ENCODE measurements around the gene COL15A1. TPM values are rescaled to one million over a fixed set of nuclear protein-coding genes. Genes with fewer than 3 reads are reported as not detected.

COL15A1 gene
- total and polyA plus RNA-seq, 2 of the 13 experiments (the other 11 are each of a cell fraction or from before 2014, with no cell fraction given), result not detected

GRCh38 chr9:99066571-99066970, 122.9 kb downstream of the COL15A1 start:
- no peak overlapping the region for H3K9ac ChIP-seq (ENCODE audit: insufficient read depth, low read depth, low read length)
- no peak overlapping the region for H3K4me2 ChIP-seq (ENCODE audit: low read depth, low read length)
- no peaks in the 10 kb centered on the region for H3K79me2 ChIP-seq (ENCODE audit: insufficient read depth, low read length)
- H3K9me3 ChIP-seq (ENCODE audit: low read length), result no peaks in the 10 kb centered on the region
- H3K4me3 ChIP-seq (replicated peaks in 1 of 3; ENCODE audit: insufficient read depth in 1 of 3, low read depth in 2 of 3, low read length in 3 of 3), result no peak overlapping the region
- H3K27ac ChIP-seq (ENCODE audit: extremely low read length, insufficient read depth, low read length), result no peak overlapping the region
- no peaks in the 10 kb centered on the region; a peak in 2 of 5 replicates for H3K27me3 ChIP-seq (ENCODE audit: control insufficient read depth in 1 of 2, insufficient read depth in 2 of 2, low read length in 2 of 2)
- H2AFZ ChIP-seq (ENCODE audit: low read length), result no peak overlapping the region
- POLR2A ChIA-PET, result no interaction called here
- WGBS (ENCODE audit: low lambda C conversion rate), result 2% methylated on average over 3 of the region's 3 CpGs
- FAIRE-seq, result no peak
- TF ChIP-seq FLYWCH1 (CRISPR knock-in tag; IDR thresholded peaks at IDR 0.05) (no peak), HMG20B (CRISPR knock-in tag; conservative IDR thresholded peaks at IDR 0.05) (no peak), CAMTA2 (CRISPR knock-in tag; IDR thresholded peaks at IDR 0.05; ENCODE audit: borderline replicate concordance) (no peak)
- in situ Hi-C loops (cut with HindIII; ENCODE audit: extremely low pct_ligation_motif_present, low pct_unique_long_range_greater_than_20kb), result no loop called here
- CTCF ChIA-PET (ENCODE audit: low intra/inter-chr PET ratio, low total read pairs), result no interaction called here
- no peaks in the 10 kb centered on the region for H3K4me1 ChIP-seq (ENCODE audit: insufficient read depth, low read length)
- H3K36me3 ChIP-seq (replicated peaks in 1 of 2; ENCODE audit: control insufficient read depth in 1 of 2, insufficient read depth in 2 of 2, low read length in 2 of 2), result no peaks in the 10 kb centered on the region
- BruUV-seq (replicated peaks), result no TSS peak
- no peaks in the 10 kb centered on the region for H4K20me1 ChIP-seq (ENCODE audit: insufficient read depth, low read length)
- intact Hi-C loops (cut with micrococcal nuclease; ENCODE audit: unreplicated experiment), result no loop called here
- ATAC-seq, result no peak
- DNase-seq (ENCODE audit: low spot score), result no peak

DNA sequence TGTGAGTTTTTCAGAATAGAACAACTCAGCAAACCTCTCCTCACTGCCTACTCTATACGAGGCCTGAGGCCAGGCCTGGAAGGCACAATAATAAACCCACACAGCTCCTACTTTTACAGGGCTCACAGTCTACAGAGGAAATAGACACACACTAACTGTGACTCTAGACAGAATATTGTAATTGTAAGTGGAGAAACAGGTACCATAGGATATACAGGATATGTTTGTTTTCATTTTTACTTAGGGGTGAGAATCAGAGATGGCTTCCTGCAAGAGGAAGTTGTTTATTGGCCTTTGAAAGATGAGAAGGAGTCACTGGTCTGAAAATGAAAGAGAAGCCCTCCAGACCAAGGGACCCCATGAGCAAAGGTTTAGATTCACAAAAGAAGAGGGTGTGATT, 125.4 kb downstream of the COL15A1 start:
- Histone ChIP-seq H3K4me2 (ENCODE audit: low read depth, low read length) (no peak overlapping the region), H3K4me3 (replicated peaks in 1 of 3; ENCODE audit: insufficient read depth in 1 of 3, low read depth in 2 of 3, low read length in 3 of 3) (no peak overlapping the region), H3K36me3 (replicated peaks in 1 of 2; ENCODE audit: control insufficient read depth in 1 of 2, insufficient read depth in 2 of 2, low read length in 2 of 2) (no peaks in the 10 kb centered on the region), H3K79me2 (ENCODE audit: insufficient read depth, low read length) (no peaks in the 10 kb centered on the region), H4K20me1 (ENCODE audit: insufficient read depth, low read length) (no peaks in the 10 kb centered on the region), H2AFZ (ENCODE audit: low read length) (no peak overlapping the region), H3K4me1 (ENCODE audit: insufficient read depth, low read length) (no peaks in the 10 kb centered on the region), H3K27ac (ENCODE audit: extremely low read length, insufficient read depth, low read length) (no peak overlapping the region), H3K9me3 (ENCODE audit: low read length) (no peaks in the 10 kb centered on the region), H3K27me3 (ENCODE audit: control insufficient read depth in 1 of 2, insufficient read depth in 2 of 2, low read length in 2 of 2) (peaks cover 0 to 2% of the 10 kb centered on the region in 2 experiments; a peak in 2 of 5 replicates), H3K9ac (ENCODE audit: insufficient read depth, low read depth, low read length) (no peak overlapping the region)
- TF ChIP-seq ARHGAP35 (CRISPR knock-in tag; IDR thresholded peaks at IDR 0.05; ENCODE audit: borderline replicate concordance) (no peak), ETV5 (CRISPR knock-in tag; IDR thresholded peaks at IDR 0.05; ENCODE audit: borderline replicate concordance) (no peak), BRD4 (CRISPR knock-in tag; IDR thresholded peaks at IDR 0.05) (no peak), ZNF414 (CRISPR knock-in tag; IDR thresholded peaks at IDR 0.05) (no peak), DMTF1 (CRISPR knock-in tag; IDR thresholded peaks at IDR 0.05) (no peak), ZNF761 (CRISPR knock-in tag; conservative IDR thresholded peaks at IDR 0.05) (no peak), TOE1 (CRISPR knock-in tag; IDR thresholded peaks at IDR 0.05) (no peak)
- CTCF ChIA-PET (ENCODE audit: low intra/inter-chr PET ratio, low total read pairs), result no interaction called here
- no TSS peak for BruUV-seq (replicated peaks)
- in situ Hi-C loops (cut with HindIII; ENCODE audit: extremely low pct_ligation_motif_present, low pct_unique_long_range_greater_than_20kb), result no loop called here
- intact Hi-C loops (cut with micrococcal nuclease; ENCODE audit: unreplicated experiment), result no loop called here
- WGBS (ENCODE audit: low lambda C conversion rate), result 56% methylated on average over 1 of the region's 1 CpG
- no peak for FAIRE-seq
- DNase-seq (ENCODE audit: low spot score), result no peak
- ATAC-seq, result no peak
- POLR2A ChIA-PET, result no interaction called here
